HepG2 (cell line): Measurements from ENCODE around the gene ACAT2. TPM values are rescaled to one million over a fixed set of nuclear protein-coding genes. Genes with fewer than 3 reads are reported as not detected.
A peak's percentile ranks its signal among the peaks of the same experiment; 100 is the strongest.

Experiments used
- CBX1 ChIP-seq: IDR thresholded peaks from one replicate; pipeline ENCODE4 v1.6.1; 2016; ENCODE audit warnings: antibody characterized with exemption, low read depth
- CSRNP1 ChIP-seq: sonication (generic); formaldehyde crosslinking; IDR thresholded peaks from 2 replicates; pipeline ENCODE4 v1.8.1; 2023; ENCODE audit warnings: mild to moderate bottlenecking, missing genetic modification reagents
- CTCF ChIP-seq: sonication (generic); formaldehyde crosslinking; IDR thresholded peaks from 2 replicates; pipeline ENCODE4 v1.5.0; 2020; ENCODE audit warnings: mild to moderate bottlenecking, missing genetic modification reagents, moderate library complexity
- FOXA3 ChIP-seq: IDR thresholded peaks from 2 replicates; pipeline ENCODE4 v1.6.1; 2016; ENCODE audit warnings: missing genetic modification reagents, missing compliant biosample characterization
- FOXJ3 ChIP-seq: sonication (generic); formaldehyde crosslinking; IDR thresholded peaks from 2 replicates; pipeline ENCODE4 v1.4.0; 2020; ENCODE audit warnings: missing genetic modification reagents, mild to moderate bottlenecking, borderline replicate concordance
- GPN1 ChIP-seq: sonication (generic); formaldehyde crosslinking; IDR thresholded peaks from 2 replicates; pipeline ENCODE4 v1.5.1; 2020; ENCODE audit warnings: missing genetic modification reagents, borderline replicate concordance
- HDAC2 ChIP-seq: sonication (generic); formaldehyde crosslinking; IDR thresholded peaks from 2 replicates; pipeline ENCODE4 v1.4.0; 2020; ENCODE audit warnings: missing genetic modification reagents
- HIVEP1 ChIP-seq: sonication (generic); formaldehyde crosslinking; IDR thresholded peaks from 2 replicates; pipeline ENCODE4 v1.4.0; 2020; ENCODE audit warnings: mild to moderate bottlenecking, missing genetic modification reagents
- HOXA3 ChIP-seq: sonication (generic); formaldehyde crosslinking; IDR thresholded peaks from 2 replicates; pipeline ENCODE4 v1.5.0; 2020; ENCODE audit warnings: missing genetic modification reagents
- MATR3 ChIP-seq: sonication (generic); formaldehyde crosslinking; IDR thresholded peaks from 2 replicates; pipeline ENCODE4 v1.4.0; 2020; ENCODE audit warnings: missing genetic modification reagents
- NCOA2 ChIP-seq: sonication (generic); formaldehyde crosslinking; IDR thresholded peaks from 2 replicates; pipeline ENCODE4 v1.8.0; 2022; ENCODE audit warnings: inconsistent platforms
- ONECUT2 ChIP-seq: sonication (generic); formaldehyde crosslinking; IDR thresholded peaks from 2 replicates; pipeline ENCODE4 v1.4.0; 2020; ENCODE audit warnings: missing genetic modification reagents
- REL ChIP-seq: sonication (generic); formaldehyde crosslinking; conservative IDR thresholded peaks from 2 replicates; pipeline ENCODE4 v1.8.0; 2022; ENCODE audit warnings: mild to moderate bottlenecking, missing genetic modification reagents, moderate library complexity
- TFDP2 ChIP-seq: sonication (generic); formaldehyde crosslinking; IDR thresholded peaks from 2 replicates; pipeline ENCODE4 v1.4.0; 2020; ENCODE audit warnings: missing genetic modification reagents
- TMF1 ChIP-seq: sonication (generic); formaldehyde crosslinking; IDR thresholded peaks from 2 replicates; pipeline ENCODE4 v1.8.1; 2022; ENCODE audit warnings: low read depth, missing genetic modification reagents
- ZNF260 ChIP-seq: sonication (generic); formaldehyde crosslinking; IDR thresholded peaks from 2 replicates; pipeline ENCODE4 v1.4.0; 2020; ENCODE audit warnings: missing genetic modification reagents, low read depth, mild to moderate bottlenecking, borderline replicate concordance
- ZNF749 ChIP-seq: sonication (generic); formaldehyde crosslinking; IDR thresholded peaks from 2 replicates; pipeline ENCODE4 v1.8.0; 2022; ENCODE audit warnings: mild to moderate bottlenecking, missing genetic modification reagents, moderate library complexity, borderline replicate concordance
- ZNF761 ChIP-seq: sonication (generic); formaldehyde crosslinking; conservative IDR thresholded peaks from 2 replicates; pipeline ENCODE4 v1.4.0; 2020; ENCODE audit warnings: mild to moderate bottlenecking, missing genetic modification reagents
- ZNF792 ChIP-seq: IDR thresholded peaks from 2 replicates; pipeline ENCODE4 v1.6.1; 2016
- polyA plus RNA-seq, 8 experiments: library from polyadenylated mRNA; depleted of rRNA in 3 of 8; stranded (reverse) in 7 of 8; unstranded in 1 of 8; fragments of >200 nt; fragmentation: Illumina TruSeq in 4 of 8; extraction: Trizol in 4 of 8; gene quantifications; 2 replicates each; pipeline versions ENCODE4 v1.2.1 to v1.2.3, GENCODE V29; 2011 to 2016; ENCODE audit warnings: low read depth in 4 of 8, missing spikeins in 1 of 8, mixed read lengths in 1 of 8; ENCODE audit not compliant: insufficient read depth in 1 of 8
- total RNA-seq, 5 experiments: library from RNA; depleted of rRNA; stranded (reverse); fragments of >200 nt; fragmentation: Illumina TruSeq; extraction: Trizol; gene quantifications; 2 replicates each; pipeline ENCODE4 v1.2.3, GENCODE V29; 2016; ENCODE audit warnings: low read depth in 1 of 5
- TF ChIP-seq, protein P1 (sequence below): IDR thresholded peaks from 2 replicates; pipeline ENCODE4 v1.6.1; 2016; ENCODE audit warnings: mild to moderate bottlenecking
- TF ChIP-seq, protein P2 (sequence below): sonication (generic); formaldehyde crosslinking; IDR thresholded peaks from 2 replicates; pipeline ENCODE4 v1.4.0; 2020; ENCODE audit warnings: missing genetic modification reagents
- TF ChIP-seq, protein P3 (sequence below): sonication (generic); formaldehyde crosslinking; IDR thresholded peaks from 2 replicates; pipeline ENCODE4 v1.5.1; 2020; ENCODE audit warnings: mild to moderate bottlenecking, missing genetic modification reagents, borderline replicate concordance

ACAT2 gene
- total and polyA plus RNA-seq, 2 of the 13 experiments (the other 11 are each of a cell fraction or from before 2014, with no cell fraction given): 121 to 534 TPM

DNA sequence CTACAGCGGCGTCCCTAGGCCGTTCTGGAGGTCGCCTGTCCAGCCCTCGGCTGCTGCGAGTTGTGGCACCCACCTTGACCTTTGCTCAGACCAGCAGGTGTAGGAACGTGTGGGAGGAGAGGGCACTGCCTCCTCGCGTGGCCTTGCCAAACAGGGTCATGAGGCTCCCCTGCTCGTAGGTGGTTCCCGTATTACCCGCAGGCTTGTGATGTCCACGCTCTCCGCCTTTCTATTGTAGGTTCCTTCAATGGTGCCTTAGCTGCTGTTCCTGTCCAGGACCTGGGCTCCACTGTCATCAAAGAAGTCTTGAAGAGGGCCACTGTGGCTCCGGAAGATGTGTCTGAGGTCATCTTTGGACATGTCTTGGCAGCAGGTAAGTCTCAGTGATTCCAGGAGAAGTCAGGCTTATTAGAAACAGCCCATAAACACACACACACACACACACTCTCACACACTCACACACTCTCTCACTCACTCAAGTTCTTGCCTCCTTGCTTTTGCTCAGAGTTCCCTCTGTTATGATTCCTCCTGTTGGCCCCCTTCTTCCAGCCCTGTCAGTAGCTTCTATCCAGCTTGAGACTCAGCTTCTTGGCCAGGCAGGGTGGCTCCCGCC lies 942 bp downstream of the ACAT2 start (continued):
- TF ChIP-seq CTCF (peak; percentile 8), CBX1 (no peak), HOXA3 (CRISPR knock-in tag) (peak; percentile 70; the same call in 1 of the 2 replicates), ZNF260 (no peak), ZNF749 (peak; percentile 40; the same call in 1 of the 2 replicates), FOXJ3 (CRISPR knock-in tag) (0 out of 2 replicates have a peak, but pooled peaks have one; percentile 10), MATR3 (CRISPR knock-in tag) (no peak), REL (CRISPR knock-in tag) (no peak; the same call in 1 of the 2 replicates), CSRNP1 (CRISPR knock-in tag) (0 out of 2 replicates have a peak, but pooled peaks have one; percentile 7), TMF1 (0 out of 2 replicates have a peak, but pooled peaks have one; percentile 20), FOXA3 (CRISPR knock-in tag) (peak; percentile 63), ONECUT2 (CRISPR knock-in tag) (no peak), TFDP2 (CRISPR knock-in tag) (no peak), ZNF792 (CRISPR knock-in tag) (no peak), HIVEP1 (CRISPR knock-in tag) (peak; percentile 84; the same call in 1 of the 2 replicates), NCOA2 (CRISPR knock-in tag) (peak; percentile 41; the same call in 1 of the 2 replicates), HDAC2 (peak; percentile 88), GPN1 (CRISPR knock-in tag) (no peak), ZNF761 (peak; percentile 88; the same call in 1 of the 2 replicates)
- TF ChIP-seq, protein P1, sequence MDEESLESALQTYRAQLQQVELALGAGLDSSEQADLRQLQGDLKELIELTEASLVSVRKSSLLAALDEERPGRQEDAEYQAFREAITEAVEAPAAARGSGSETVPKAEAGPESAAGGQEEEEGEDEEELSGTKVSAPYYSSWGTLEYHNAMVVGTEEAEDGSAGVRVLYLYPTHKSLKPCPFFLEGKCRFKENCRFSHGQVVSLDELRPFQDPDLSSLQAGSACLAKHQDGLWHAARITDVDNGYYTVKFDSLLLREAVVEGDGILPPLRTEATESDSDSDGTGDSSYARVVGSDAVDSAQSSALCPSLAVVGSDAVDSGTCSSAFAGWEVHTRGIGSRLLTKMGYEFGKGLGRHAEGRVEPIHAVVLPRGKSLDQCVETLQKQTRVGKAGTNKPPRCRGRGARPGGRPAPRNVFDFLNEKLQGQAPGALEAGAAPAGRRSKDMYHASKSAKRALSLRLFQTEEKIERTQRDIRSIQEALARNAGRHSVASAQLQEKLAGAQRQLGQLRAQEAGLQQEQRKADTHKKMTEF: peak; percentile 43; the same call in 1 of the 2 replicates
- TF ChIP-seq, protein P2, sequence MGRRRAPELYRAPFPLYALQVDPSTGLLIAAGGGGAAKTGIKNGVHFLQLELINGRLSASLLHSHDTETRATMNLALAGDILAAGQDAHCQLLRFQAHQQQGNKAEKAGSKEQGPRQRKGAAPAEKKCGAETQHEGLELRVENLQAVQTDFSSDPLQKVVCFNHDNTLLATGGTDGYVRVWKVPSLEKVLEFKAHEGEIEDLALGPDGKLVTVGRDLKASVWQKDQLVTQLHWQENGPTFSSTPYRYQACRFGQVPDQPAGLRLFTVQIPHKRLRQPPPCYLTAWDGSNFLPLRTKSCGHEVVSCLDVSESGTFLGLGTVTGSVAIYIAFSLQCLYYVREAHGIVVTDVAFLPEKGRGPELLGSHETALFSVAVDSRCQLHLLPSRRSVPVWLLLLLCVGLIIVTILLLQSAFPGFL (CRISPR knock-in tag): no peak
- TF ChIP-seq, protein P3, sequence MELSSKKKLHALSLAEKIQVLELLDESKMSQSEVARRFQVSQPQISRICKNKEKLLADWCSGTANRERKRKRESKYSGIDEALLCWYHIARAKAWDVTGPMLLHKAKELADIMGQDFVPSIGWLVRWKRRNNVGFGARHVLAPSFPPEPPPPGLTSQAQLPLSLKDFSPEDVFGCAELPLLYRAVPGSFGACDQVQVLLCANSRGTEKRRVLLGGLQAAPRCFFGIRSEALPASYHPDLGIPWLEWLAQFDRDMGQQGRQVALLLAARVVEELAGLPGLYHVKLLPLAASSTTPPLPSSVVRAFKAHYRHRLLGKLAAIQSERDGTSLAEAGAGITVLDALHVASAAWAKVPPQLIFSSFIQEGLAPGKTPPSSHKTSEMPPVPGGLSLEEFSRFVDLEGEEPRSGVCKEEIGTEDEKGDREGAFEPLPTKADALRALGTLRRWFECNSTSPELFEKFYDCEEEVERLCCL (CRISPR knock-in tag): no peak
